Upper lobe of right lung (tissue), 1 donor: ENCODE data around the gene SPIB. TPM values are rescaled to one million over a fixed set of nuclear protein-coding genes. Genes with fewer than 3 reads are reported as not detected.

ENCODE experiments used
- ATAC-seq: fragments of 200-7000 bp; cut with Tn5 transposase; one replicate; pipeline ENCODE4 v1.9.1; 2020; ENCODE audit warnings: mild to moderate bottlenecking, moderate library complexity
- DNase-seq: peaks from one replicate; pipeline ENCODE4 v3.0.0-alpha.2; 2020
- H3K27ac ChIP-seq: fragments of 200-600 bp; one replicate; pipeline ENCODE4 v1.8.0; 2022
- H3K27me3 ChIP-seq: fragments of 200-600 bp; one replicate; pipeline ENCODE4 v1.8.0; 2022; ENCODE audit warnings: mild to moderate bottlenecking
- H3K36me3 ChIP-seq: fragments of 200-600 bp; one replicate; pipeline ENCODE4 v1.8.0; 2022
- H3K4me1 ChIP-seq: fragments of 200-600 bp; one replicate; pipeline ENCODE4 v1.8.0; 2022
- H3K4me3 ChIP-seq: fragments of 200-600 bp; one replicate; pipeline ENCODE4 v1.8.0; 2022; ENCODE audit warnings: mild to moderate bottlenecking
- H3K9me3 ChIP-seq: fragments of 200-600 bp; one replicate; pipeline ENCODE4 v1.8.0; 2022
- CTCF ChIP-seq: fragments of 200-600 bp; IDR thresholded peaks from one replicate; pipeline ENCODE4 v1.8.0; 2022; ENCODE audit warnings: antibody characterized with exemption
- intact Hi-C: fragments of 100-400 bp; cut with DNase I; formaldehyde crosslinking; loops from one replicate; pipeline ENCODE4 v1.11.0; 2022
- total RNA-seq: library from RNA; stranded (reverse); fragmentation: NEBNext Ultra II Directional; extraction: Animal tissue kit (Norgen Biotek cat#: 25700); gene quantifications from one replicate; pipeline ENCODE4 v1.2.1, GENCODE V29; 2021
- donor health status: DM: no; HTN: yes; CAD: no; lungs with severe emphysema.

SPIB gene
- total RNA-seq, 1 donor from 2014 or later, result 0.52 TPM

- peaks cover 10% of the 10 kb centered on the region for H3K36me3 ChIP-seq
- no peaks in the 10 kb centered on the region for H3K4me1 ChIP-seq
- no peaks in the 10 kb centered on the region for H3K27me3 ChIP-seq
- intact Hi-C loops, result no loop called here
- DNase-seq, result no peak
- H3K27ac ChIP-seq, result no peak overlapping the region
- no peak overlapping the region for H3K4me3 ChIP-seq
- H3K9me3 ChIP-seq, result no peaks in the 10 kb centered on the region
- no peak for TF ChIP-seq CTCF
- peak; percentile 12 for ATAC-seq
Observed at GRCh38 chr19:50398675-50399367, 19.9 kb upstream of the SPIB start.

- no peak overlapping the region for H3K4me3 ChIP-seq
- no peak overlapping the region for H3K27ac ChIP-seq
- no peaks in the 10 kb centered on the region for H3K27me3 ChIP-seq
- H3K36me3 ChIP-seq, result peaks cover 10% of the 10 kb centered on the region
- no peak for ATAC-seq
- intact Hi-C loops, result no loop called here
- no peak for TF ChIP-seq CTCF
- no peaks in the 10 kb centered on the region for H3K4me1 ChIP-seq
- no peaks in the 10 kb centered on the region for H3K9me3 ChIP-seq
- no peak for DNase-seq
Observed at GRCh38 chr19:50399368-50399745, 19.4 kb upstream of the SPIB start.

GRCh38 chr19:50401605-50402450, 16.9 kb upstream of the SPIB start:
- Histone ChIP-seq H3K27me3 (no peaks in the 10 kb centered on the region), H3K9me3 (no peaks in the 10 kb centered on the region), H3K4me1 (no peaks in the 10 kb centered on the region), H3K4me3 (no peak overlapping the region), H3K36me3 (peaks cover 10% of the 10 kb centered on the region), H3K27ac (no peak overlapping the region)
- TF ChIP-seq CTCF, result no peak
- DNase-seq (no peak), ATAC-seq (peak; percentile 18)
- intact Hi-C loops, result no loop called here

GRCh38 chr19:50402544-50403301, 16.0 kb upstream of the SPIB start:
- peak; percentile 5 for ATAC-seq
- Histone ChIP-seq H3K27ac (no peak overlapping the region), H3K4me3 (no peak overlapping the region), H3K27me3 (no peaks in the 10 kb centered on the region), H3K4me1 (no peaks in the 10 kb centered on the region), H3K36me3 (peaks cover 10% of the 10 kb centered on the region), H3K9me3 (no peaks in the 10 kb centered on the region)
- DNase-seq, result no peak
- no peak for TF ChIP-seq CTCF
- intact Hi-C loops, result no loop called here

GRCh38 chr19:50406156-50406820, 12.4 kb upstream of the SPIB start:
- no peak for DNase-seq
- H3K27me3 ChIP-seq, result no peaks in the 10 kb centered on the region
- no peak for ATAC-seq
- H3K27ac ChIP-seq, result no peak overlapping the region
- no peak for TF ChIP-seq CTCF
- peaks cover 22% of the 10 kb centered on the region for H3K36me3 ChIP-seq
- no peak overlapping the region for H3K4me3 ChIP-seq
- H3K9me3 ChIP-seq, result no peaks in the 10 kb centered on the region
- H3K4me1 ChIP-seq, result no peaks in the 10 kb centered on the region
- intact Hi-C loops, result no loop called here
